AG20443 (cell line): ENCODE data around the gene FALEC.

Experiments used
- DNase-seq: peaks from one replicate; pipeline ENCODE4 v3.0.0; 2012; ENCODE audit warnings: low spot score, mixed read lengths

FALEC gene

GRCh38 chr1:150515328-150516049 is at the start of gene FALEC:
Gene FALEC (plus strand): TSS chr1:150515752.
- peak; percentile 99 for DNase-seq

GRCh38 chr1:150466964-150467363 is 48.6 kb upstream of the FALEC start:
- DNase-seq, result no peak

GRCh38 chr1:150469291-150469690 is 46.3 kb upstream of the FALEC start:
- no peak for DNase-seq

- no peak for DNase-seq
Observed at GRCh38 chr1:150472601-150473200, 42.9 kb upstream of the FALEC start.

- no peak for DNase-seq
Observed at GRCh38 chr1:150473659-150474058, 41.9 kb upstream of the FALEC start.

- no peak for DNase-seq
Observed at GRCh38 chr1:150474869-150475268, 40.7 kb upstream of the FALEC start.

GRCh38 chr1:150476754-150477153 is 38.8 kb upstream of the FALEC start:
- no peak for DNase-seq

- DNase-seq, result no peak
Observed at GRCh38 chr1:150477320-150477719, 38.2 kb upstream of the FALEC start.

GRCh38 chr1:150477733-150478132 is 37.8 kb upstream of the FALEC start:
- no peak for DNase-seq

- DNase-seq, result no peak
Observed at GRCh38 chr1:150479370-150479769, 36.2 kb upstream of the FALEC start.

- no peak for DNase-seq
Observed at GRCh38 chr1:150479927-150480352, 35.6 kb upstream of the FALEC start.

- peak; percentile 48 for DNase-seq
Observed at GRCh38 chr1:150484431-150484830, 31.1 kb upstream of the FALEC start.

GRCh38 chr1:150484861-150485260 is 30.7 kb upstream of the FALEC start:
- peak; percentile 59 for DNase-seq

- DNase-seq, result peak; percentile 97
Observed at GRCh38 chr1:150486966-150487762, 28.4 kb upstream of the FALEC start, which contains the start of gene TARS2. Gene TARS2 (plus strand): TSS chr1:150487419. CDS start chr1:150487451, 32 bp downstream.

GRCh38 chr1:150487763-150488115 is 27.8 kb upstream of the FALEC start:
- no peak for DNase-seq

GRCh38 chr1:150493175-150493574 is 22.4 kb upstream of the FALEC start:
- no peak for DNase-seq

- DNase-seq, result no peak
Observed at GRCh38 chr1:150498342-150498741, 17.2 kb upstream of the FALEC start.

GRCh38 chr1:150505431-150505830 is 10.1 kb upstream of the FALEC start:
- DNase-seq, result no peak

GRCh38 chr1:150507912-150508864 is 7.4 kb upstream of the FALEC start, which contains the start of gene ECM1:
Gene ECM1 (plus strand): TSS chr1:150508109. CDS start chr1:150508210, 101 bp downstream.
- peak; percentile 91 for DNase-seq

- DNase-seq, result peak; percentile 62
Observed at GRCh38 chr1:150508982-150509381, 6.6 kb upstream of the FALEC start.

- DNase-seq, result no peak
Observed at GRCh38 chr1:150511551-150511950, 4.0 kb upstream of the FALEC start.
